ENCODE results near the gene GARIN3. TPM values are rescaled to one million over a fixed set of nuclear protein-coding genes. Genes with fewer than 3 reads are reported as not detected.

GARIN3 gene
- total RNA-seq, 4 donors from 2014 or later, result not detected

- Histone ChIP-seq H3K4me1 (no peaks in the 10 kb centered on the region), H3K27ac (no peak overlapping the region), H3K4me3 (no peak overlapping the region), H3K9me3 (no peaks in the 10 kb centered on the region), H3K36me3 (no peaks in the 10 kb centered on the region), H3K27me3 (no peaks in the 10 kb centered on the region)
- DNase-seq, result no peak
- TF ChIP-seq POLR2A (IDR thresholded peaks at IDR 0.05), result no peak
- no peak for TF ChIP-seq CTCF (IDR thresholded peaks at IDR 0.05)
- intact Hi-C loops (cut with DNase I; ENCODE audit: low total_unique reads), result no loop called here
Measured at GRCh38 chr5:157184117-157184670, 18.1 kb upstream of the GARIN3 start.

- DNase-seq, result no peak
- TF ChIP-seq POLR2A (IDR thresholded peaks at IDR 0.05), result no peak
- TF ChIP-seq CTCF (IDR thresholded peaks at IDR 0.05), result no peak
- H3K27me3 ChIP-seq, result no peaks in the 10 kb centered on the region
- no peaks in the 10 kb centered on the region for H3K36me3 ChIP-seq
- no peak overlapping the region for H3K27ac ChIP-seq
- no peak overlapping the region for H3K4me3 ChIP-seq
- intact Hi-C loops (cut with DNase I; ENCODE audit: low total_unique reads), result no loop called here
- no peaks in the 10 kb centered on the region for H3K4me1 ChIP-seq
- H3K9me3 ChIP-seq, result no peaks in the 10 kb centered on the region
Measured at GRCh38 chr5:157182143-157182757, 16.2 kb upstream of the GARIN3 start.

GRCh38 chr5:157180374-157181264 lies 14.6 kb upstream of the GARIN3 start, which contains the start of gene ITK:
TSS of gene ITK (plus strand) at chr5:157180840. CDS start at chr5:157180978, 138 bp downstream.
- H3K27me3 ChIP-seq, result no peaks in the 10 kb centered on the region
- no peak for DNase-seq
- H3K36me3 ChIP-seq, result no peaks in the 10 kb centered on the region
- no peak within 1 kb of the TSS for H3K27ac ChIP-seq
- TF ChIP-seq POLR2A (IDR thresholded peaks at IDR 0.05) (no peak), CTCF (IDR thresholded peaks at IDR 0.05) (no peak)
- H3K9me3 ChIP-seq, result no peaks in the 10 kb centered on the region
- H3K4me3 ChIP-seq, result no peak within 1 kb of the TSS
- intact Hi-C loops (cut with DNase I; ENCODE audit: low total_unique reads), result no loop called here
- H3K4me1 ChIP-seq, result no peaks in the 10 kb centered on the region

GRCh38 chr5:157178966-157179365 lies 12.9 kb upstream of the GARIN3 start:
- Histone ChIP-seq H3K9me3 (no peaks in the 10 kb centered on the region), H3K36me3 (no peaks in the 10 kb centered on the region), H3K4me1 (no peaks in the 10 kb centered on the region), H3K27ac (no peak overlapping the region), H3K27me3 (no peaks in the 10 kb centered on the region), H3K4me3 (no peak overlapping the region)
- no peak for DNase-seq
- intact Hi-C loops (cut with DNase I; ENCODE audit: low total_unique reads), result no loop called here
- TF ChIP-seq CTCF (IDR thresholded peaks at IDR 0.05) (no peak), POLR2A (IDR thresholded peaks at IDR 0.05) (no peak)

- no peaks in the 10 kb centered on the region for H3K9me3 ChIP-seq
Measured at GRCh38 chr5:157177953-157178352, 11.9 kb upstream of the GARIN3 start.

More at GRCh38 chr5:157177953-157178352, 11.9 kb upstream of the GARIN3 start:
- no peaks in the 10 kb centered on the region for H3K27me3 ChIP-seq
- H3K36me3 ChIP-seq, result no peaks in the 10 kb centered on the region
- no peak overlapping the region for H3K4me3 ChIP-seq
- DNase-seq, result no peak
- no peak for TF ChIP-seq POLR2A (IDR thresholded peaks at IDR 0.05)
- no peaks in the 10 kb centered on the region for H3K4me1 ChIP-seq
- H3K27ac ChIP-seq, result no peak overlapping the region
- intact Hi-C loops (cut with DNase I; ENCODE audit: low total_unique reads), result no loop called here
